ENCODE data around the gene AMN. TPM values are rescaled to one million over a fixed set of nuclear protein-coding genes. Genes with fewer than 3 reads are reported as not detected.

AMN gene
- polyA plus RNA-seq, 1 donor from 2014 or later = 0.15 TPM

DNA sequence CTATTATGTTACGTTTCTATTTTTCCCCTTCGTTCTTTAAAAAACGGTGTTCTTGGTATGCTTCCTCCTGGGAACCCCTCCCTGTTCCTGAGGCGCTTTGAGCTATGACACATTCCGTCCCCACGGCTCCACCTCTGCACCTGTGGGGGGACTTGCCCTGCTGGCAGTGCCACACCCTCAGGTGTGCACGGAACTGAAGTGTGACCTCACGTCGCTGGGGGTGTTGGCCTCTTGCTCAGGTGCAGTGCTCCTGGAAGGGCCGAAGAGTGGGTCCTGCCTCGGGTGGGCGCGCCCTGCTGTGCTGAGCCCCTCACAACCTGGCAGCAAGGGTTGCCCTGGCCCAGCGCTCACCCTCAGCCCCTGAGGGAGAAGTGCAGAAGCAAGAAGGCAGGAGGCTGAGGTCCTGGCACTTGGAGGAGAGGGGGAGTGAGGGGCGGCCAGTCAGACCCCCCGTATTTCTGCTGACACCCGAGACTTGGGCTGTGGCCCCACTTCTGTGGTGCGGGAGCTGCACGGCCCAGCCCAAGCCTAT is 4.9 kb downstream of the AMN start:
- TF ChIP-seq RAD21 (conservative IDR thresholded peaks at IDR 0.05) (no peak), EZH2 (IDR thresholded peaks at IDR 0.05; ENCODE audit: borderline replicate concordance, insufficient read depth, low read length, poor library complexity, severe bottlenecking) (no peak), MXI1 (conservative IDR thresholded peaks at IDR 0.05; ENCODE audit: poor library complexity, severe bottlenecking) (no peak), POLR2AphosphoS5 (IDR thresholded peaks at IDR 0.05) (no peak), SMC3 (conservative IDR thresholded peaks at IDR 0.05; ENCODE audit: poor library complexity) (no peak), TAF1 (IDR thresholded peaks at IDR 0.05; ENCODE audit: low read depth) (no peak), EP300 (conservative IDR thresholded peaks at IDR 0.05; ENCODE audit: poor library complexity, severe bottlenecking) (no peak)
- TF ChIP-seq, protein P1, sequence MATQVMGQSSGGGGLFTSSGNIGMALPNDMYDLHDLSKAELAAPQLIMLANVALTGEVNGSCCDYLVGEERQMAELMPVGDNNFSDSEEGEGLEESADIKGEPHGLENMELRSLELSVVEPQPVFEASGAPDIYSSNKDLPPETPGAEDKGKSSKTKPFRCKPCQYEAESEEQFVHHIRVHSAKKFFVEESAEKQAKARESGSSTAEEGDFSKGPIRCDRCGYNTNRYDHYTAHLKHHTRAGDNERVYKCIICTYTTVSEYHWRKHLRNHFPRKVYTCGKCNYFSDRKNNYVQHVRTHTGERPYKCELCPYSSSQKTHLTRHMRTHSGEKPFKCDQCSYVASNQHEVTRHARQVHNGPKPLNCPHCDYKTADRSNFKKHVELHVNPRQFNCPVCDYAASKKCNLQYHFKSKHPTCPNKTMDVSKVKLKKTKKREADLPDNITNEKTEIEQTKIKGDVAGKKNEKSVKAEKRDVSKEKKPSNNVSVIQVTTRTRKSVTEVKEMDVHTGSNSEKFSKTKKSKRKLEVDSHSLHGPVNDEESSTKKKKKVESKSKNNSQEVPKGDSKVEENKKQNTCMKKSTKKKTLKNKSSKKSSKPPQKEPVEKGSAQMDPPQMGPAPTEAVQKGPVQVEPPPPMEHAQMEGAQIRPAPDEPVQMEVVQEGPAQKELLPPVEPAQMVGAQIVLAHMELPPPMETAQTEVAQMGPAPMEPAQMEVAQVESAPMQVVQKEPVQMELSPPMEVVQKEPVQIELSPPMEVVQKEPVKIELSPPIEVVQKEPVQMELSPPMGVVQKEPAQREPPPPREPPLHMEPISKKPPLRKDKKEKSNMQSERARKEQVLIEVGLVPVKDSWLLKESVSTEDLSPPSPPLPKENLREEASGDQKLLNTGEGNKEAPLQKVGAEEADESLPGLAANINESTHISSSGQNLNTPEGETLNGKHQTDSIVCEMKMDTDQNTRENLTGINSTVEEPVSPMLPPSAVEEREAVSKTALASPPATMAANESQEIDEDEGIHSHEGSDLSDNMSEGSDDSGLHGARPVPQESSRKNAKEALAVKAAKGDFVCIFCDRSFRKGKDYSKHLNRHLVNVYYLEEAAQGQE (IDR thresholded peaks at IDR 0.05; ENCODE audit: borderline replicate concordance) = no peak
- Histone ChIP-seq H3K27ac (ENCODE audit: low read length) (no peak overlapping the region), H3K79me2 (replicated peaks; ENCODE audit: insufficient read depth, low read length) (no peaks in the 10 kb centered on the region), H3K27me3 (ENCODE audit: insufficient read depth, low read depth, low read length) (peaks cover 84% of the 10 kb centered on the region), H3F3A (ENCODE audit: insufficient read depth, low read length, poor library complexity, severe bottlenecking) (no peaks in the 10 kb centered on the region), H3K36me3 (ENCODE audit: insufficient read depth, low read length) (no peaks in the 10 kb centered on the region), H3K9me2 (ENCODE audit: insufficient read depth, low read length) (no peaks in the 10 kb centered on the region), H2AFZ (ENCODE audit: low read depth, low read length) (no peak overlapping the region), H3K4me2 (ENCODE audit: low read length) (no peak overlapping the region), H3K4me3 (ENCODE audit: low read length) (no peak overlapping the region), H3K9me3 (ENCODE audit: low read length) (no peaks in the 10 kb centered on the region), H4K20me1 (ENCODE audit: insufficient read depth) (no peaks in the 10 kb centered on the region), H3K9ac (ENCODE audit: low read length) (no peak overlapping the region)

GRCh38 chr14:102927878-102928411 is 5.5 kb downstream of the AMN start:
- no peak overlapping the region for H3K4me2 ChIP-seq (ENCODE audit: low read length)
- no peak overlapping the region for H2AFZ ChIP-seq (ENCODE audit: low read depth, low read length)
- no peaks in the 10 kb centered on the region for H3F3A ChIP-seq (ENCODE audit: insufficient read depth, low read length, poor library complexity, severe bottlenecking)
- H3K27me3 ChIP-seq (ENCODE audit: insufficient read depth, low read depth, low read length) = peaks cover 79% of the 10 kb centered on the region
- H3K9me2 ChIP-seq (ENCODE audit: insufficient read depth, low read length) = no peaks in the 10 kb centered on the region
- no peak overlapping the region for H3K27ac ChIP-seq (ENCODE audit: low read length)
- H4K20me1 ChIP-seq (ENCODE audit: insufficient read depth) = no peaks in the 10 kb centered on the region
- H3K36me3 ChIP-seq (ENCODE audit: insufficient read depth, low read length) = no peaks in the 10 kb centered on the region
- H3K9me3 ChIP-seq (ENCODE audit: low read length) = no peaks in the 10 kb centered on the region
- TF ChIP-seq TAF1 (IDR thresholded peaks at IDR 0.05; ENCODE audit: low read depth) (no peak), SMC3 (conservative IDR thresholded peaks at IDR 0.05; ENCODE audit: poor library complexity) (no peak), POLR2AphosphoS5 (IDR thresholded peaks at IDR 0.05) (no peak), EZH2 (IDR thresholded peaks at IDR 0.05; ENCODE audit: borderline replicate concordance, insufficient read depth, low read length, poor library complexity, severe bottlenecking) (no peak), MXI1 (conservative IDR thresholded peaks at IDR 0.05; ENCODE audit: poor library complexity, severe bottlenecking) (no peak), RAD21 (conservative IDR thresholded peaks at IDR 0.05) (no peak), EP300 (conservative IDR thresholded peaks at IDR 0.05; ENCODE audit: poor library complexity, severe bottlenecking) (no peak)
- TF ChIP-seq, protein P1 (IDR thresholded peaks at IDR 0.05; ENCODE audit: borderline replicate concordance) = no peak
- TF ChIP-seq, protein P2, sequence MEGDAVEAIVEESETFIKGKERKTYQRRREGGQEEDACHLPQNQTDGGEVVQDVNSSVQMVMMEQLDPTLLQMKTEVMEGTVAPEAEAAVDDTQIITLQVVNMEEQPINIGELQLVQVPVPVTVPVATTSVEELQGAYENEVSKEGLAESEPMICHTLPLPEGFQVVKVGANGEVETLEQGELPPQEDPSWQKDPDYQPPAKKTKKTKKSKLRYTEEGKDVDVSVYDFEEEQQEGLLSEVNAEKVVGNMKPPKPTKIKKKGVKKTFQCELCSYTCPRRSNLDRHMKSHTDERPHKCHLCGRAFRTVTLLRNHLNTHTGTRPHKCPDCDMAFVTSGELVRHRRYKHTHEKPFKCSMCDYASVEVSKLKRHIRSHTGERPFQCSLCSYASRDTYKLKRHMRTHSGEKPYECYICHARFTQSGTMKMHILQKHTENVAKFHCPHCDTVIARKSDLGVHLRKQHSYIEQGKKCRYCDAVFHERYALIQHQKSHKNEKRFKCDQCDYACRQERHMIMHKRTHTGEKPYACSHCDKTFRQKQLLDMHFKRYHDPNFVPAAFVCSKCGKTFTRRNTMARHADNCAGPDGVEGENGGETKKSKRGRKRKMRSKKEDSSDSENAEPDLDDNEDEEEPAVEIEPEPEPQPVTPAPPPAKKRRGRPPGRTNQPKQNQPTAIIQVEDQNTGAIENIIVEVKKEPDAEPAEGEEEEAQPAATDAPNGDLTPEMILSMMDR (IDR thresholded peaks at IDR 0.05; ENCODE audit: poor library complexity, severe bottlenecking) = no peak
- H3K79me2 ChIP-seq (replicated peaks; ENCODE audit: insufficient read depth, low read length) = no peaks in the 10 kb centered on the region
- no peak overlapping the region for H3K9ac ChIP-seq (ENCODE audit: low read length)
- peak overlapping the region; percentile 59 for H3K4me3 ChIP-seq (ENCODE audit: low read length)
